ENCODE results near the gene NDEL1. TPM values are rescaled to one million over a fixed set of nuclear protein-coding genes. Genes with fewer than 3 reads are reported as not detected.
A peak's percentile ranks its signal among the peaks of the same experiment; 100 is the strongest.

Gene NDEL1
- total and polyA plus RNA-seq, 9 of the 15 experiments (the other 6 are each of a cell fraction or from before 2014, with no cell fraction given) = 0.86 to 30.5 (median 22.7) TPM

DNA sequence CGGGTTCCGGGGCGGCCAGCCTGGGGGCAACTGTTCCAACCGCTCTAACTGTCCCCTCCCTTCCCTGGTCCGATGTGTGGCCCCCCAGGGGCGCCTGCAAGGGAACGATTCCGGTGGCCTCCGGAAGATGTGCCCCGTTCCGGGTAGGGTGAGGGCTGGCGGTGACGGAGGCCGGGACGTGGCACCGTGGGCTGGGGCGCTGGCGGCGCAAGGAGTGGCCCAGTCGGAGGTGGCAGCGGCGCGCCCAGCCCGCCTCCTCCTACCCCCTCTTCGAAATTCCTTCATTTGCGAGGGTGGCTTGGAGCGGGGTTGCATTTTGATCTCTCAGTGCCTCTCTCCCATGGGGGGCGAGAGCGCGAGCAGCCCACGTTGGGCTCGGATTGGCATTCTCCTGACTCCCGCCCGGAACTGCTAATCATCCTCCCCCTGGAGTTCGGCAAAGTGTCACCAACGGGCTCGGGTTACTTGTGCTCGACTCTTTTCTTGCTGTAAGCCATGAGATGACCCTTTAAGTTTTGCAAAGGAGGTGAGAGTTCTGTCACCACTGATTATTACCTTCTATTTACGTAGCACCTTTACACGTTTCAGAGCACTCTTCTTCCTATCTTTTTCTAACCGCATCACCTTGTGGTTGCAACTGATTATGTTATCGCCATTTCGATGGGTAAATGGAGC, 622 bp downstream of the NDEL1 start (continued):
- TF ChIP-seq GABPB1 (CRISPR knock-in tag; IDR thresholded peaks at IDR 0.05) = no peak
- TF ChIP-seq, protein P1, sequence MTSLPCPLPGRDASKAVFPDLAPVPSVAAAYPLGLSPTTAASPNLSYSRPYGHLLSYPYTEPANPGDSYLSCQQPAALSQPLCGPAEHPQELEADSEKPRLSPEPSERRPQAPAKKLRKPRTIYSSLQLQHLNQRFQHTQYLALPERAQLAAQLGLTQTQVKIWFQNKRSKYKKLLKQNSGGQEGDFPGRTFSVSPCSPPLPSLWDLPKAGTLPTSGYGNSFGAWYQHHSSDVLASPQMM (CRISPR knock-in tag; IDR thresholded peaks at IDR 0.05) = no peak
- TF ChIP-seq EGR1 (conservative IDR thresholded peaks at IDR 0.05) = no peak
- TF ChIP-seq MBD2 (IDR thresholded peaks at IDR 0.05; ENCODE audit: borderline replicate concordance, low read depth) = no peak
- peak in 1 of 2 experiments; percentile 78; a peak in 2 of 4 replicates for TF ChIP-seq RCOR1 (IDR thresholded peaks at IDR 0.05; ENCODE audit: borderline replicate concordance in 1 of 2, low read depth in 2 of 2, low read length in 2 of 2)
- TF ChIP-seq FOXJ3 (CRISPR knock-in tag; IDR thresholded peaks at IDR 0.05) = no peak
- TF ChIP-seq ZNF318 (IDR thresholded peaks at IDR 0.05; ENCODE audit: borderline replicate concordance in 1 of 2, low read depth in 1 of 2) = no peak
- TF ChIP-seq PHB2 (IDR thresholded peaks at IDR 0.05; ENCODE audit: low read depth) = no peak
- TF ChIP-seq, protein P2, sequence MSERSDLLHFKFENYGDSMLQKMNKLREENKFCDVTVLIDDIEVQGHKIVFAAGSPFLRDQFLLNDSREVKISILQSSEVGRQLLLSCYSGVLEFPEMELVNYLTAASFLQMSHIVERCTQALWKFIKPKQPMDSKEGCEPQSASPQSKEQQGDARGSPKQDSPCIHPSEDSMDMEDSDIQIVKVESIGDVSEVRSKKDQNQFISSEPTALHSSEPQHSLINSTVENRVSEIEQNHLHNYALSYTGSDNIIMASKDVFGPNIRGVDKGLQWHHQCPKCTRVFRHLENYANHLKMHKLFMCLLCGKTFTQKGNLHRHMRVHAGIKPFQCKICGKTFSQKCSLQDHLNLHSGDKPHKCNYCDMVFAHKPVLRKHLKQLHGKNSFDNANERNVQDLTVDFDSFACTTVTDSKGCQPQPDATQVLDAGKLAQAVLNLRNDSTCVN (CRISPR knock-in tag; IDR thresholded peaks at IDR 0.05) = no peak
- TF ChIP-seq, protein P3, sequence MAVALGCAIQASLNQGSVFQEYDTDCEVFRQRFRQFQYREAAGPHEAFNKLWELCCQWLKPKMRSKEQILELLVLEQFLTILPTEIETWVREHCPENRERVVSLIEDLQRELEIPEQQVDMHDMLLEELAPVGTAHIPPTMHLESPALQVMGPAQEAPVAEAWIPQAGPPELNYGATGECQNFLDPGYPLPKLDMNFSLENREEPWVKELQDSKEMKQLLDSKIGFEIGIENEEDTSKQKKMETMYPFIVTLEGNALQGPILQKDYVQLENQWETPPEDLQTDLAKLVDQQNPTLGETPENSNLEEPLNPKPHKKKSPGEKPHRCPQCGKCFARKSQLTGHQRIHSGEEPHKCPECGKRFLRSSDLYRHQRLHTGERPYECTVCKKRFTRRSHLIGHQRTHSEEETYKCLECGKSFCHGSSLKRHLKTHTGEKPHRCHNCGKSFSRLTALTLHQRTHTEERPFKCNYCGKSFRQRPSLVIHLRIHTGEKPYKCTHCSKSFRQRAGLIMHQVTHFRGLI (CRISPR knock-in tag; IDR thresholded peaks at IDR 0.05) = no peak
- no peak for TF ChIP-seq ELF1 (tag; IDR thresholded peaks at IDR 0.05)
- TF ChIP-seq ZNF778 (CRISPR knock-in tag; IDR thresholded peaks at IDR 0.05) = no peak
- peak; percentile 33; the same call in 1 of the 2 replicates for TF ChIP-seq CREM (IDR thresholded peaks at IDR 0.05; ENCODE audit: low read depth)
- no peak for TF ChIP-seq SMAD1 (IDR thresholded peaks at IDR 0.05; ENCODE audit: low read depth, low read length, partially characterized antibody)
- no peak for TF ChIP-seq ZNF224 (CRISPR knock-in tag; IDR thresholded peaks at IDR 0.05)
- TF ChIP-seq ETV1 (tag; conservative IDR thresholded peaks at IDR 0.05; ENCODE audit: low read depth) = no peak

Measured in K562 (cell line).